HG03097 (cell line): ENCODE results near the gene TMEM175.

Experiments used
- ATAC-seq: cut with Tn5 transposase; IDR thresholded peaks from one replicate; pipeline ENCODE4 v1.9.1; 2021; ENCODE audit not compliant: unreplicated experiment, low FRiP score

TMEM175 gene

DNA sequence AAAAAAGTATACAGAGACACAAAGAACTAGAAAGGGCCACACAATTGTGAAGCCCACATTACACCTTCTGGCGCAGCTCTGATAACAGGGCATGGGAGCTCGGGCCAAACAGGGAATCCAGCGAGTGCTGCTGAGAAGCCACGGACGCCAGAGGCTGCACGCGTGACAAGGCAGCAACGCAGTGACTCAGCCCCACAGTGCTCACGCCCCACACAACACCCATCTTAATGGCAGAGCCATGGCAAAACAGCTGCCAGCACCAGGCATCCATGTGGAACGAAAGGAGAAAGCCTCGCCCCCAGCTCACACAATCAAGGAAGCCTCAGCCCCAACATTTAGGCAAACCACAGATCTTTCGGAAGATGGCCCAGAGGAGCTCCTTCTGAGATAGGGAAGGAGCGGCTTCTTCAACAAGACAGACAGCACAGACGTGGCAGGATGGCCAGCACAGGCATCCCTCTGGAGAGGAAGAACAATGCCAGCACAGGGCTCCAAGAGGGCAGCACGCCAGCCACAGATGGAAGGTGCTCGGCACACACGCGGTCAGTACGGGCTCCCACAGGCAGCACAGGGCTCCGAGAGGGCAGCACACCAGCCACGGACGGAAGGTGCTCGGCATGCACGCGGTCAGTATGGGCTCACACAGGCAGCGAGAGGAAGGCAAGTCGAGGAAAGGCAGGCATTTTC lies 33.2 kb upstream of the TMEM175 start:
- no peak for ATAC-seq

DNA sequence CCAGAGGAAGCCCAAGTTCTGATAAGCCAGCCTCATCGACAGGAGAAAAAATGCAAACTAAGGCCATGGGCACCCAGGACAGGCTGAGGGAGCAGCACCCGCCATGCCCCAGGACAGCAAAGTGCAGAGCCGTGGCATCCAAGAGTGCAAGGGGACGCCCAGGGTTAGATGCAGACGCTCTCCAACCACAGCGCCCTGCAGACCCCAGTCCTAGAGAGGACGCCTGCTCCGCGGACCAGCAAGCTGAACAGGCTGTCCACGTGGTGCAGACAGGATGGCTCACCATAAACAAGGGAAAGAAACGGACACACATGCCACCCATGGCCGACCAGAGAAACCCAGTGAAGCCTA lies 32.7 kb upstream of the TMEM175 start:
- no peak for ATAC-seq

DNA sequence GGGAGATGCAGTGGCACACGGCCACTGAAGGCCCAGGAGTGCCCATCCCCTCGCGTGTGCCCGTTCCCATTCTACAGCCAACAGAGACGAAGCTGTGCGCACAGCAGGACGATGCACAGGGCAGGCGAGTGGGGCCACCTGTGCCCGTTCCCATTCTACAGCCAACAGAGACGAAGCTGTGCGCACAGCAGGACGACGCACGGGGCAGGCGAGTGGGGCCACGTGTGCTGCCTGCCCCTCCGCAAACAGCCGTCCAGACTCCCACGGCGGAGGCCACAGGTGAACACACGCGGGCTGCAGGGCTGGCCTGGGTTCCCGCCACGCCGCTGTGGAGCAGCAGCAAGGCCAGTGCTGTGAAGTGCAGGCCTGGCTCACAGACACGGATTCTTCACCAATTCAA lies 32.2 kb upstream of the TMEM175 start:
- no peak for ATAC-seq

DNA sequence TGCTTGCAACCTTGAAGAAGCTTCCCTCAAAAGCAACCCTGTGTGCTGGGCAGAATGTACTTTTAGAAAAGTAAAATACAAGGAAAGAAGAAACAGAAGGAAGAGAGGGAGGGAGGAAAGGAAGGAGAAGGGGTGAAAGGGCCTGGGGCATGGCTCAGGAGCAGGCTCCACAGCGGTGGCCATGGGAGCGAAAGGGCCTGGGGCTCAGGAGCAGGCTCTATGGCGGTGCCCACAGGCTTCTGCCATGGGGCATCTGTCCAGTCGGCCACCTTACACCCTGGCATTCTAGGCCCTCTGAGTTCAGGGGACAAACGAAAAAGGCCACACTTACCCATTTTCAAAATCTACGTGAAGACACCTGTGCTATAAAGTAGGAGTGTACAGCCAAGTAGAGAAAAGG lies 31.5 kb upstream of the TMEM175 start:
- ATAC-seq = no peak

DNA sequence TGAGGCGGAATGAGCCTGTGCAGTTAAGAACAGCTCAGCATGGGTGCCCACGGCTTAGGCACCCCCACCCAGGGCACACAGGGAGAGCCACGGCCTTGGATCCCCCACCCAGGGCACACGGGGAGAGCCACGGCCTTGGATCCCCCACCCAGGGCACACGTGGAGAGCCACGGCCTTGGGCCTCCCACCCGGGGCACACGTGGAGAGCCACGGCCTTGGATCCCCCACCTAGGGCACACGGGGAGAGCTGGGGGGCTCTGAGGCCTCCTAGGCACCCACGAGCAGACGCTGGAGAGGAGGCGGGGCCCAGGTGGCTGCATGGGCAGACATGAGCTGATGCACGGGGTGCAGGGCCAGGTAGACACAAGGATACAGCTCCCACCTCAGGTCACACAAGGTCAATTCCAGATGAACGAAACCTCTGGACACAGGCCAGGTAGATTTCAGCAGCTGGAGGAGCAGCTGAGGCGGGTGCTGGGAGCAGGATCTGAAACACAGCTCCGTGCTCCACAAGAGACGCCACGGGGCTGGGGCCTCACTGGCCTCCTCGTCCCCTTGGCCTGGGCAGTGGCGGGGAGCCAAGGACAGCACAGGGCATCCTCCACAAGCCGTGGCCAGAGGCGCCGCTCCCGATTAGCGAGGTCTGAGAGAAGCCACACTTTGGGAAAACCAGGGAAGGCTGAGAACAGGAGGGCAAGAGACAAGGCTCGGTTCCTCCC lies 30.9 kb upstream of the TMEM175 start:
- ATAC-seq = no peak

DNA sequence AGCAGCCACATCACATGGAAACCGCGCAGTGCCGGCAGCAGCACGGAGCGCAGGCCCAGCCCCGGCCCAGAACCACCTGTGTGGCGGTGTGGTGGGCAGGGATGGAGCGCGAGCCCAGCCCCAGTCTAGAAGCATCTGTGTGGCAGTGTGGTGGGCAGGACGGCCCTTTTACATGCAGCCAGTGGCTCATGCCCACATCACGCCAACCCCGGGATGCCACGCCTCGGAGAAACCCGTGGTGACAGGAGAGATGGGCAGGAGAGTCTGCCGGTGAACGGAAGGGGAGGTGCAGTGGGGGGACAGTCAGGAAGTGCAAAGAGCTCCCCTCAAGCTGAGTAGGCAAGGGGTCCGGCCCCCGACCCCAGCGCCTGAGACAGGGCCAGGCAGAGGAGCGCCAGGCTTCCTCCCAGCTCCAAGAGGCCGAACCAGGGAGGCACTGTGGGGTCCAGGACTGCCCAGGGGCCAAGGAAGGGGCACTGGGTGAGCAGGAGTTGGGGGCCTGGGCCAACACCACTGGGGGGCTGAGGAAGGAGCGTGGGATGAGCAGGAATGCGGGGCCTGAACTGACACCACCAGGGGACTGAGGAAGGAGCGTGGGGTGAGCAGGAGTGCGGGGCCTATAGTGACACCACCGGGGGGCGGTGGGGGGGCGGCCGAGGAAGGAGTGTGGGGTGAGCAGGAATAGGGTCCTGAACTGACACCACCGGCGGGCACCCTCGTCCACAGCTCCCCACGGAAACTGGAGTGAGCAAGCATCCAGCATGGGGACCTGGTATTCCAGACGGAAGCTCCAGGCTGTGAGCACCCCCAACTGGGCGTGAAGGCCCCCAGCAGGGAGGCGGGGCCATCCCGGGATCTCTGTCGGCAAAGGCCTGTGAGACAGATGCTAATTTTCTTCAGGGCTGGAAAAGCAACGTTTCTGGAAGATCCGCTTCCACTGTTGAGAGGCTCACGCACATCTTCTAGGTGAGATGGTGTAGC lies 28.9 kb upstream of the TMEM175 start:
- no peak for ATAC-seq

DNA sequence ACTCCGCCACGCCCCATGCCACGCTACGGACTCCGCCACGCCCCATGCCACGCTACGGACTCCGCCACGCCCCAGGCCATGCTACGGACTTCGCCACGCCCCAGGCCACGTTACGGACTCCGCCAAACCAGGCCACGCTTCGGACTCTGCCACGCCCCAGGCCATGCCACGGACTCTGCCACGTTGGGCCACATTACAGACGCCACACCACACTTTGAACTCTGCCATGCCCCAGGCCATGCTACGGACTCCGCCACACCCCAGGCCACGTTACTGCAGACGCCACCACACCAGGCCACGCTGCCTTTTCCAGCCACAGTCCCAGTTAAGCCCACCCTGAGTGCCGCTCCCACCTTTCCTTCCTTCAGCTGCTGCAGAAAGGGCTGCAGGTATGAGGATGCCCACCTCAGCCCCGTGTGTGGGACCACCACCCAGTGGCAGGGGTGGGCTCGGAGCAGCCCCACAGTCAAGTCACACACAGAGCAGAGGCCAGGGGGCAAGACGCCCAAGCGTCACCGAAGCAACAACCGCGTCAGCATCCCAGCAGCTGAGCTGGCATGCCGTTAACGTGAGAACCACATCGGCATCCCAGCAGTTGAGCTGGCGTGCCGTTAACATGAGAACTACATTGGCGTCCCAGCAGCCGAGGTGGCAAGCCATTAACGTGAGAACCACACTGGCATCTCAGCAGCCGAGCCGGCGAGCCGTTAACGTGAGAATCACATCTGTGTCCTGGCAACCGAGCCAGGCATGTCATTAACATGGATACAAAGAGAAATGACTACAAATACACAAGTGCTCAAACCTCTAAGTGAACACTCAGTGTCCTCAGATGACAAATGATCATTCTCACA lies 26.5 kb upstream of the TMEM175 start:
- no peak for ATAC-seq

DNA sequence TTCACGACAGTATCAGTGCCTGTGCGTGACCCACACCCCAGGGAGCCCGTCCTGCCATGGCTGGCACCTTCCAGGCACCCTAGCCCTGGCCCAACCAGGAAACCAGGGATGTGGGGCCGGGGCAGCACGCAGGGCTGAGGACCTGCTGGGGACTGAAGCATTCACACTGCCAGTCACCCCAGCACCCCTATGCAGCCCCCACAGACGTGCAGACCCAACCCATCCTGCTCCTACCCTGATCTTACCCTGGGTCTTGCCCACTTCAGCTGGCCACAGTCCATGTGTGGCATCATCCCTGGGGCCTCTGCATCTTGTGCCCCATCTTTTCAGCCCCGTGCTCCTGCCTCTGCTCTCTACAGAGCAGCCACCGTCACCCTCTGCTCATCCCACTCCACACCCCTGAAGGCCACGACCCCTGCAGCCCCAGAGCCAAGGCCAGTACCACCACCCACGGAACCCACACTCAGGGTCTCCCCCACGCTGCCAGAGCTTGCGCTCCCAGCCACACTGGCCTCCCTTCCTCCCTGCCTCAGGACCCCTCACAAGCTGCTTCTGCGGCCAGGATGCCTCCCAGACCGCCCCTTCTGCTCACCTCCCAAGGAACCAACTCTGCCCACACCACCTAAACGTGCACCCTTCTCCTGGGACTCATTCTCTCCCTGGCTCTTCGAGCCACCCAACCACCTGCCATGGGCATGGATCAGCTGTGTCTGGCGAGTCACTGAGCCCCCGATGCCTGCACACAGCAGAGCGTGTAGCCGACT lies 25.7 kb upstream of the TMEM175 start:
- ATAC-seq = no peak

DNA sequence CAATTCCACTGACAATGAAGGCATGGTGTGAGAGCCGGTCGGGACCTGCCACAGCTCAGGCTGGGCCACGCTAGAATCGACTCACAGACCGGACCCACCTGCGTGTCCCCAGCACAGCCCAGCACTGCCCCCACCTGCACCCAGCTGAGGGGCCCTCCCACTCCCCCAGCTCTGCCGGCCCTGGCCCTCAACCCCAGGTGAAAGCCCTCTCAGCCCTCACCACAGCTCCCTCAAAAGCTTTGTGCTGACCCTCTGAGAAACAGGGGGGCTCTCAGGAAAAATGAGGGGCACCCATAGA lies 25.2 kb upstream of the TMEM175 start:
- no peak for ATAC-seq

DNA sequence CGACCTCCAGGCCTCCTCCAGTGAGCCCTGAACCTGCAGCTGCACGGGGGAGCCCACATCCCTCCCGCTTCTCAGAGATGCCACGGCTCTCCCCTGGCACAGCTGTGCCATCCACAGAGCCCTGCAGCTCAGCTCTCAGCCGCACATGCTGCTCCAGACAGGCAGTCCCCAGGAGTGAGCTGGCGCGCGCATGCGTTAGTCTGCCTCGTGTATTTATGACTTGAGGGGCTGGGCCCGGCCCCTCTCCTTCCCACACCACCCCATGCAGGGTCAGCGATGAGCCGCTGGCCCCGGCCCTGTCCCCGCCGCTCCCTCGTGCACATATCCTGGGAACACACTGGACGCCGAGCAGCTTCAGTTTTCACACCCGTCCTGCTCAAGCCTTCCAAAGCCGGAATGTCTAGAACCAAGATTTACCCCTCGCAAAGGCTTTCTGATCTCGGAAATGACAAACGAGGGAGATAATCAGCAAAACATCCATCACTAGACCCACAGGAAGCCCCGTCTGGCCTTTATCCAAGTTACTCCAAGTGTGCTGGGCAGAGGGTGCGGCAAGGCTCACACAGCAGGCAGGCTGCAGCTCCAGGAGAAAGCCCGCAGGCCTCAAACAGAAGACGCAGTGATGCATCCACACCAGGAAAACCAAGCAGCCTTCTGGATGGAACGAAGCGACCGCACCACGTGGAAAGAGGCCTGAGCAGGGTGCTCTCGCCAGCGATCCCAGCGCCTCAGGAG lies 24.4 kb upstream of the TMEM175 start:
- no peak for ATAC-seq

DNA sequence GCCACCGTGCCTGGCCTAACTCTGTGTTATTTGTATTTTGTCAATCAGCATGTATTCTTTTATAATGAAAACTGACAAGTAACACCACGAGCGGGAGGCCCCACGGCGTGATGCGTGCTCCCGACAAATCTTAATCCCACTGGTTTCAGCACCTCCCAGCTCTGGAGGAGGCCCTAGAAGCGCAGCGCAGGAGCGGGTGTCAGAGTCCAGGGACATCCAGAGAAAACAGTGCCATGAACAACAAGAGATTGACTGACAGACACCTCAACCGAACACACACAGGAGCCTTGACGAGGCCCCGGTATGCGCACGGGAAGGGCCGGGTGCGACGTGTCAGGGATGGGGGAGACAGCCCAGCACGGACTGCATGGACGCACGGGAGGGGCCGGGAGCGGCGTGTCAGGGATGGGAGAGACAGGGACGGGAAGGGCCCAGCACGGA lies 23.1 kb upstream of the TMEM175 start:
- ATAC-seq = no peak

DNA sequence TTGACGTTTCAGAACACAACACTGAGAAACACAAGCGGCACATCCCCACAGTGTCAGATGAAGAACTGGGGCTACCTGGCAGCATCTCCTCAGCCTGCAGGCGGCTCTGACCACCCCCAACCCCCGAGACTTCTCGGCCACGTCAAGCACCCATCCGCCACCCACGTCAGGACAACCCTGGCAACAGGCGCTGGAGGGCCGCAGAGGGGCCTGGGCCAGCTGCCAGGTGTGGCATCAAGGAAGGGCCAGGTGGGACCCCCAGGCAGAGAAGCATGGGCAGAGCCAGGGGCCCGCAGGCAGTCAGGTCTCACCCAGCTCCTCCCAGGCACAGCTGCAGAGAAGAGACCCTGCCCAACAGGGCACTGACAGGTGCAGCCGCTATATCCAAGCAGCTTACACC lies 22.4 kb upstream of the TMEM175 start:
- no peak for ATAC-seq

DNA sequence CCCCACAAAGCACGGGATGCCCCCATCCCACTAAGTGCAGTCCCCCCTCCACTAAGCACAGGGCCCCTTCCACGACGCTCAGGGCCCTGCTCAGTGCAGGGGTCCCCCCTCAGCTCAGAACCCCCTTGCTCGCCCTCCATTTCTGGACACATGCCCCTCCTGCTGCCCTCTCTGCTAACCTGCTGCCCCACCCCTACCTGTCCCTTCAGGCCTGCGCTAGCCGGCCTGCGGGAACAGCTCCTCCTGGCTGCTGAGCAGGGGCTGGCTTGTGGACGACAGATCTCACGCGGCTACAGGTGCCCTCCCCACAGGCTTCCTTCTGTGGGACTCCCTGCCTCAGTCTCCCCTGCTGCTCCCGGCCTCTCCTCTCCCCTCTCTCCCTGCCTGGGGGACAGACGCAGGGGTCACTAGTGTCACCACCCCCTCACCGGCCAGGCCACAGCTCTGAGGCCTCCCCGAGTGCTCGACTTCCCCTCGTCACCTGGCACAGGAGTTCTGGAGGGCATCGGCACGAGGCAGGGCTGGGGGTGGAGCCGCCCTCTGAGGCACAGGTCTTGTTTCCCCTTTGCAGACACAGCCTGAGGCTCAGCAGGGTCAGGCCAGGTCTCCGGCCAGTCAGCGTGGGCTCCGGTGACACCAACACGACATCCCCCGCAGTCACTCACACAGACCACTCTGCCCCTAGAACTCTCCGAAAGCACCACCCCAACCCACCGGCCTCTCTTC lies 21.7 kb upstream of the TMEM175 start:
- ATAC-seq = no peak

DNA sequence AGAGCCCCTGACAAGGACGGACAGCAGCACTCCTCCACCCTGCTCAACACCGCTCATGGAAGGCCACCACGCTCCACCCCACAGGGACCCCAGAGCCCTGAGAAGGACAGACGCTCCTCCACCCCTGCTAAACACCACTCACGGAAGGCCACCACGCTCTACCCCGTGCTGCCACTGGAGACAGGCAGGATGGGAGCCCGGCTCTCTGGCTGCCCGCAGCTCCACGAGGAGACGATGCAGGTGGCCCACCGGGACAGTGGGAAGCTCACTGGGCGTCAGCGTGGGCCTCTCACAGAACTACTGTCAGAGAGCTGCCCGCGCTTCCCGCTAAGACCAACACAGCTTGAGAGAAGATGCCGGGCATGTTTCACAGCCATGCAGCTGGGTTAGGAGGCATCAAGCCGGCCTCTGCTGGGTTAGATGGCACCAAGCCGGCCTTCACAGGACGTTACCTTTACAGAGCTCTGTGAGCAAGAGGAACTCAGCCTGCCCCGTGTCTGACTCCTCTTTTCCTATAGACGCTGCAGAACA lies 21.0 kb upstream of the TMEM175 start:
- no peak for ATAC-seq

DNA sequence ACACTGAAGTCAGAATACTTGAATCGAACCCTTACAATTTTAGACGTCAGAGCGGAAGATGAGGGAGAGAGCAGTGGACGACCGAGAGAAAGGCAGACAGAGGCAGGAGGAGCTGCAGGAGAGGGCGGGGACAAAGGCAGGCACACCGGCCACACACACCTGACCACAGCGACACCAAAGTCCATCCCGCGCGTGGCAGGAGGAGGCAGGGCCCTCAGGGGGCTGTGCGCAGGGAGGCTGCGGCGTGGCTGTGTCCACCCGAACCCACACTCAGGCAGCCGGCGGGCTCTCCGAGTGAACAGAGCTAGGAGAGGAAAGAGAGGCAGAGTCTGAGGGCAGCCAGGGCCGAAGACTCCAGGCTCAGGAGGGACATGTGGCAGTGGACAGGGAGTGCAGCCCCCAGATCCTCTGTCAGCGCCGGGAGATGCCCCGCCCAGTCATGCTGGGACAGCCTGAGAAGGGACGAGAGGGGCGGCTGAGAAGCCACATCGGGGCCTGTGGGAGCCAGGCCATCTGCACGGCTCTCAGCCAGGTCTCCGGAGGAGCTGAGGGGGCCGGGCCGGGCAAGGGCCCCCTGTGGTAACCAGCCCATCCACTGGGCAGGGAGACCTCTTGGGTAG lies 20.3 kb upstream of the TMEM175 start:
- ATAC-seq = no peak

DNA sequence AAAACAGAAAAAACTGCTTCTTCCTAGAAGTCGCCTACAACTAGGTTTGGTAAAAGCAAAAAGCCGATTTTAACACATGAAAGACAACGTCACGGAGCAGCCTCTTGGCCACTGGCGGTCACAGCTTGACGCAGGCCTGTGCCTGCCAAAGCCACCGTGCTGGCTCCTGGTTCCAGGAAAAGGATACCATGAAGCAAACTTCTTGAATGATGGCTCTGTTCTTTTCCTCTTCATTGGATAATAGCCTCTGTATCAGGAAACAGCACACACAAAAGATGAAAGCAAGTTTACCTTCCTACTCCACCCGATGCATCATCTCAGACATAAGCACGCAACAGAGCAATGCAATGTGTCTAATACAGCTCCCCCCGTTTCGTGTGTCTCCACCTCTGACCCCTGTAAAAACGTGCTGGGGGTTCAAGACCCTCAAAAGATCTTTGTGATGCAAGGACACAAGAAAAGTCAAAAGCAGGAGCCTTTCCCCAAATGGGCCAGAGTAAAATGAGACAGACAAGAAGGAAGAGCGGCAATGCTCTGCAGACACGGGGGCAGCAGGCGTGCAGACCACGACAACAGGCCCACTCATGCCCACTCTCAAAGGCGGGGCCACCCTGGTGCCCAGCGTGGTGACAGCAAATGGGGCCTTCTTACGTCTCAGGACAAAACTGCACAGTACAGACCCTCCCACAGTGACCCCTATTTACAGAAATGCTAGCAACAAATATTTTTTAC lies 19.5 kb upstream of the TMEM175 start:
- no peak for ATAC-seq

DNA sequence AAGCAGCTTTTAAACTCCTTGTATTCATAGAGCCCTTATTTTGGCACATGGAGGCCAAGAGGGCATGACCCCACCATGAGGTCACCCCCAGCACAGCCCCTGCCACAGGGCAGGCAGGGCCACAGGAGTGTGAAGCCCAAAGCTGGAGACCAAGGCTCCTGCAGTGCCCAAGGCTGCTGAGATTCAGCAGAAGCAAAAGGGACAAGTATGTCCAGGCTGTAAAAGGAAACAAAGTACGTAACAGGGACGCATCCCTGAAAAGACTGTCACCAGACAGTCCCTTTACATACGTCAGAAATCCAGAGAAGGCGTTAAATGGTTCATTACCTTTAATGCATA lies 19.0 kb upstream of the TMEM175 start:
- no peak for ATAC-seq
